NCI-H2171 (cell line): ENCODE results near the gene CDH2.

Experiments used
- DNase-seq: peaks from one replicate; lab custom pipeline; 2025; lab: John Stamatoyannopoulos, UW

Gene CDH2

GRCh38 chr18:28045176-28045810, 131.6 kb downstream of the CDH2 start:
- DNase-seq = no peak

- DNase-seq = no peak
Observed at GRCh38 chr18:28044036-28044435, 132.9 kb downstream of the CDH2 start.

DNA sequence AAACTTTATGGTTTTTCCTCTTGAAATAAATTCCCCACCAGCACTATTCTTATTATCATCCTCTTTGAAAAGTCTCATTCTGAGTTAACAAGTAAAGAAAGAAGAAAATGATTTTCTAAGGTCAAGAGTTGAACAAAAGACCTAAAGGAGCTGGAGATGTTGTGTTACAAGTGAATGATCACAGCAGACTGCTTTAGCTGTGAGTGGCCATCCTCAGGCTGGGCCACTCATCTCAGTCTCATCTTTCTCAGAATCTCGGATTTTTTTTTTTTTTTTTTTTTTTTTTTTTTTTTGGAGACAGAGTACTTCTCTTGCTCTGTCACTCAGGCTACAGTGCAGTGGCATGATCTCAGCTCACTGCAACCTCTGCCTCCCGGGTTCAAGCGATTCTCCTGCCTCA, 133.3 kb downstream of the CDH2 start:
- DNase-seq = no peak

DNA sequence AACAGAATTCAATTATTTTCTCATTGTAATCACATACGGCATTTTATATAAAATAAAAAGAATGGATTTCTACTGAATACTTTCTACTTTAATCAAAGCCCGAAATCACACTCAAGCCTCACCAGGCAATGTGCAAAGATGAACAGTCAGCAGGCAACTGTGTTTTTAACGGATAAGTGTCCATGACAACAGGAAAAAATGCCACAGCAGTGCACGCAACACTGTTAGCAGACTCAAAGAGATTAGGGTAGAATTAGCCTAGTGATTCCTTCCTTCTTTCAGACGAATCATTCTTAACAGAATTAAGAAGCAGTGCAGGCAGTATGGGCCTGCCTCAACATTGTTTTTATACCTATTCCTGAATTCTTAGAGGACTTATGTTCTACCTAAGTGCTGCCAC, 135.6 kb downstream of the CDH2 start:
- DNase-seq = no peak

- DNase-seq = no peak
Observed at GRCh38 chr18:28040716-28041115, 136.2 kb downstream of the CDH2 start.

DNA sequence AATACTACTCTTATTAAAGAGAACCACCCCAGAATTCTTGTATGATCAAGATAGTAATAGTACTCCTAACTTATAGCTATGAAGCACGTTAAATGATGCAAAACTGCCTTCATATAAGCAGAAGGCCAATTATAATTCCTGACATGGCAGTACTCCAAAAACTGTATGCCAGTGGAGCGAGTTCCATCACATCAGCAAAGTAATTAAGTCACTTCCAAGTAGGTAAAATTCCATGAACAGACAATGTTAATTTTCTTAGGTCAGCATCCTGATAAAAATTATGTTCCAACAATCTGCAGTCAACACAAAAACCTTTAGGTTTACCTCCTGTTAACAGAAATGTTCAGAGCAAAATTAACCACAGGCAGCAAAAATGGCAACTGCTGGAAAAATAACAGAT, 136.7 kb downstream of the CDH2 start:
- DNase-seq = no peak

- no peak for DNase-seq
Observed at GRCh38 chr18:28039691-28040090, 137.2 kb downstream of the CDH2 start.

DNA sequence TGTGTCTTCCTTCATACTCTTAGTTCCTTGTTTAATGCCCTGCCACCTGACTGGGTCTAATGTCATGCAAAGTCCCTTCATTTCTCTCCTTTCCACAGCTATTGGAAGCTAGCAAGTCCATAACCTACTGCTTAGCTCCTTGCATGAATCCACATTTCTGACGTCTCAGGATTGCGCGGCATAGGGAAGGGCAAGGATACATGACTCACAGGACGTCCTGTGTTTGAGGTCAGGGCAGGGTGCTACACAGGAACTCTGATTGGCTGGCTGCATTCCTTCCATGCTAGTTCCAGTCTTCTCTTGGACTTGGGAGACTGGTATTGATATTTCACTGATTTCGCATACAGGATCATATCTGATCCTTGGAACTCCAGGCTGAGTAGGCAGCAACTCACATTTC, 137.9 kb downstream of the CDH2 start:
- DNase-seq = no peak

DNA sequence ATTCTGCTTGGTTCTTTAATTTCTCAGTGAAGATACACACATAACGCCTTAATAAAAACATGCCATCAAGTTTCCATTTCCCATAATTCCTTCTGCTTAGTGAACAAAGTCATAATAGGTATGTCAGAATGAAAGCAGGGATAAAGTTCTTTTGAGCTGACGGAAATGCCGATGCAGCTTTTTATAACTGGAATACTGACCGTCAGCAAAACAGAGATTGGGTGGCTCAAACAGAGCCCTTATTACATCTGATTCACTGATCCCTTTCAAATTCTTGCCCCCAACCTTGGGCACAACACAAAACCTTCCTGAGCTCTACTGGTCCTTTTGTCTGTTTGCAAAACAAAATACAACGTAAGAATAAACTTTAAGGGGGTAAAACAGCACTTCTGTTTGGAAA, 140.4 kb downstream of the CDH2 start:
- no peak for DNase-seq

- DNase-seq = no peak
Observed at GRCh38 chr18:28034567-28034966, 142.4 kb downstream of the CDH2 start.

DNA sequence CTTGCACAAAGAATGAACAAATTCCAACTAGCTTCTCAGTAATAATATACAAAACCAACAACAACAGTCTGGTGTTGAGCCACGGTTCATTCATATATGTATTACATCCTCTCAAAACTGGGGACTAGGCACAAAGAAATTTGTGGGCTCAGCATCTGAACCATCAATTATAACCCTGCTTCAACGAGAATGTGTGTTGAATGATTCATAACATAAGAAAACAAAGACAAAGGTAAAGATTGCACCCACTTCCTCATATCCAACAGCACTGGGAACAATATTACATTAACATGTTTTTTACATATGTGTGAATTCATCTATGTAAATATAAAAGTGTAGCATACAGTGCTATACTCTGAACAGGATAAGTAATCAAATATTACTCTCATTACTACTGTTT, 144.8 kb downstream of the CDH2 start:
- no peak for DNase-seq

GRCh38 chr18:28030458-28030857, 146.5 kb downstream of the CDH2 start:
- DNase-seq = no peak

DNA sequence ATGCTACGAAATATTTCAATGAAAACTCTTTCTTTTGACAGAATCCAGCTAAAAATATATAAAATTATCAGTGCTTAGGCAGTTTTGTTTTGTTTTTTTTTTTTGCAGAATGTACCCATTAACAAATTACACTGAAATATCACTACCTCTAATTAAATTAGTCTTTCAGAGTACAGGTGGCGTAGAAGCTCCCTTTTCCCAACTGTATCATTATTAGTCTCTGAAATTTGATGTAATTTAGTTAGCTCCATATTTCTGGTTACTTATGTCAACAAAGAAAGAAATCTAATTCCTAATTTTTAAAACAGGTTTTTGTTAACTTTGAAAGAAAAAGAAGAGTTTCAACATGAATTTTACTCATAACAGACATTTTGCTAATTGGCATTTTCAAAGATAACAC, 149.2 kb downstream of the CDH2 start:
- DNase-seq = no peak

DNA sequence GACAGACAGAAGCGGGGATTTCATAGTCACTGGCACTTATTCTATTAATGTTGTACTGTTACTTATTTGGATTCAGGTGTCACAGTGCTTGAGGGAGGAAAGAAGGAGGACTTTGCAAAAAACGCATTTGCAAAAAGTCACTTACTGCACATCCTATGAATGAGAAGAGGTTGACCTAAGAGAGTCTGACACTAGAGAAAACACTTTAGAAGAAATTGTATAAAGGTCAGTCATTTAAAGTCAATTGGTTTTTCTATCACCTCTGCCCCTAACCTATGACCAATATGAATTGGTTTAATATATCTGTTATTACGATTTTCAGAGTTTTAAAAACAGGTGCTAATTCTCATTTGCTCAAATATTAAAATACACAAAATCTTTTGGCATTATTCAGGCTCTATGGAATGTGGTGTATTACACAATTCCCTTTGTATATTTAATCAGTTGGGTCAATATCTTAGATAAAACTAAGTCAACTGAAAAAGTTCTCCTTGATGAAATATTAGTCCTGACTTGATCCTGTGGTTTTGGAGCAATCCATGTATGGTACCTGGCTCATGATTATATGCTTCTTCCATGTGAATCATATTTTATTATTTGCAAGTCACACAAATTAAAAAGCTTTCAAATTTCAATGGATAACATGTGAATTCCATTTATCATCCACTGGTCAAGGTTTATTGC, 157.4 kb downstream of the CDH2 start:
- no peak for DNase-seq

GRCh38 chr18:28018351-28018750, 158.6 kb downstream of the CDH2 start:
- DNase-seq = no peak

DNA sequence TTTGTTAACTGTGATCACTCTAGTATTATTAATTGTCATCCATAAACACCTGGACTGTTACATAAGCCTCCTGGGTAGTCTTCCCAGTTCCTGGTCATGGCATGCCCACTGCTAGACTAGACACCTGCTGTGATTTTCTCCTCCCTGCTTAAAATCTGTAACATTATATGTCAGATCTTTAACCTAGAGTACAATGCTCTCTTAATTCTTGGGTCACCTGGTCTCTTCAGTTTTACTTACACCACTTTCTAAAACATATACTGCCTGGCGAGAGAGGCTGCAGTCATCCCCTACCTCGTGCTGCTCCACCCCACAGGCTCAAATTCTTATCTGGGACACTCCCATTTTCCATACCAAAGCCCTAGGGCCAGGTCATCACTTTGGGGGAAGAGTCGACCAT, 161.3 kb downstream of the CDH2 start:
- DNase-seq = peak; percentile 72

- no peak for DNase-seq
Observed at GRCh38 chr18:28013066-28013465, 163.9 kb downstream of the CDH2 start.

DNA sequence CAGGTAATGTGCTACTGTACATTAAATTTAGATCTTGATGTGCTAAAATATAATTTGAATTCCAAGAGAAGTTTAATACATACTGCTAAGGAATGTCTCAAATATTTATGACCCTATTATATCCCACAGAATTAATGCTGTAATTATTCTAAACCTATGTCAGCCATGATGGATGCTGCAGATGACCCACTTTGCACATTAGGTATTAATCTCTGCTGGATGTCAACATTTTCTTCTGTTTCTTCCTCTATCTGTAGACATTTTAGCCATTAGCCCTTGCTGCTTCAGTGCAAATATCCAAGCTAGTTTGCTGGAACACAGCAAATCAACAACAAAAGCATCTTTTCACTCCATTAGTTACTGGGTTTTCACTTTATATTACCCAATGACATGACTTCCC, 164.6 kb downstream of the CDH2 start:
- no peak for DNase-seq

- no peak for DNase-seq
Observed at GRCh38 chr18:28009589-28009988, 167.3 kb downstream of the CDH2 start.

- no peak for DNase-seq
Observed at GRCh38 chr18:28007841-28008240, 169.1 kb downstream of the CDH2 start.

DNA sequence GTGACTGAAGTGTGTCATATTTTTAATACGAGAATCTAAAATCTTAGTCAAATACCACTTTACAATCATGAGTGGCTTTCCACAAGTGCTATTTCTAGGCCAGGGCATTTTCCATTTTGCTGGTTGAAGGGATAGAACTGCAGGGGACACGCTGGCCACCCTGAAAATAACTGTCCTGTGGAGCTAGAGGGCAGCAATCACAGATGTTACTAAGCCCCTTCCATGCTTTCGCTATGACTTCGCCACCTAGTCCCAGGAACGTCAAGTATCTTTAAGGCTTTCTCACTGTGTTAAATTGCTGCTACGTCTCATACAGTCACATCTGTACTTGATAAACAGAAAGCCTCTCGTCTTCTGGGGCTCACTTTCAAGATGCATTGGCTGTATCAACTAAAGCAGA, 171.8 kb downstream of the CDH2 start:
- no peak for DNase-seq

GRCh38 chr18:28004606-28005005, 172.3 kb downstream of the CDH2 start:
- no peak for DNase-seq

DNA sequence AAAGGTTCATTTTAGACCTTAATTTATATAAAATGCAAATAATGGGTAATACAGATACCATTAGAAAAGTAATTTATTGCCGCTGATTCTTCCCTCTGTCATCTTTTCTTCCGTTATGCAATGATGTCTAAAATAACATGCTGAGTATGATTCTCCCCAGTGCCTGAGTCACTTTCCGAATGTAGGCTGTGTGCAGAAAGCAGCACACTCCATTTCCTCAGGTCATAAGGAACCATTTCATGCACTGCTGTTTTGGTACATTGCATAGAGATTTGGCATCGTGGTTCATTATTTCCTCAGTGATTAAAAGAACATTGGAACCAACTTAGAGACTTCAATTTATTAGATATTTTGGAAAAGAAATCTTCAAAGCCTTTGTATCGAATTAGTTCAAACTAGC, 173.5 kb downstream of the CDH2 start:
- DNase-seq = no peak

- no peak for DNase-seq
Observed at GRCh38 chr18:28002841-28003240, 174.1 kb downstream of the CDH2 start.
